B cell (primary cell): ENCODE data around the gene TRMO. TPM values are rescaled to one million over a fixed set of nuclear protein-coding genes. Genes with fewer than 3 reads are reported as not detected.

ENCODE experiments used
- ATAC-seq: fragments of 200-7000 bp; cut with Tn5 transposase; one replicate; pipeline ENCODE4 v1.10.0; 2021; ENCODE audit warnings: low read depth, mild to moderate bottlenecking, moderate number of reproducible peaks, moderate library complexity
- CTCF ChIA-PET: fragments of 350-600 bp; sonication (Branson Sonifier 250); formaldehyde crosslinking; loops from one replicate; lab custom pipeline; 2021; ENCODE audit warnings: antibody characterized with exemption, inconsistent platforms; lab: Charles Lee
- POLR2A ChIA-PET: fragments of 350-600 bp; sonication (Branson Sonifier 250); formaldehyde crosslinking; loops from one replicate; lab custom pipeline; 2021; ENCODE audit warnings: antibody characterized with exemption; lab: Charles Lee
- DNase-seq: peaks from one replicate; pipeline ENCODE4 v3.0.0; 2013
- H2AFZ ChIP-seq: 2 replicates; pipeline ENCODE4 v1.6.1; 2012; ENCODE audit warnings: mild to moderate bottlenecking, low read depth, low read length; ENCODE audit not compliant: insufficient read depth, poor library complexity, severe bottlenecking
- H3K27ac ChIP-seq, 2 donors: 1 replicate in 1 of 2; 2 replicates in 1 of 2; pipeline ENCODE4 v1.5.1; 2012 to 2013; ENCODE audit warnings: low read length in 2 of 2, mild to moderate bottlenecking in 2 of 2, moderate library complexity in 1 of 2
- H3K27me3 ChIP-seq, 4 experiments: fragments of 200-600 bp in 1 of 4; sonication (generic) in 1 of 4; replicated peaks in 1 of 4; 1 replicate in 2 of 4; 2 replicates in 2 of 4; pipeline versions ENCODE4 v1.6.1 to v1.7.0; 2013 to 2016; ENCODE audit warnings: low read length in 3 of 4, mild to moderate bottlenecking in 2 of 4, mixed read lengths in 1 of 4, moderate library complexity in 1 of 4; ENCODE audit not compliant: insufficient read depth in 4 of 4, control insufficient read depth in 3 of 4; ENCODE audit errors: control extremely low read depth in 1 of 4
- H3K36me3 ChIP-seq, 2 experiments: replicated peaks in 1 of 2; 1 replicate in 1 of 2; 2 replicates in 1 of 2; pipeline versions ENCODE4 v1.6.1 to v1.7.1; 2013; ENCODE audit warnings: low read length in 1 of 2; ENCODE audit not compliant: insufficient read depth in 2 of 2, control insufficient read depth in 1 of 2; ENCODE audit errors: control extremely low read depth in 1 of 2, extremely low read depth in 1 of 2
- H3K4me1 ChIP-seq, 2 donors: fragments of 200-600 bp in 1 of 2; sonication (generic) in 1 of 2; 1 replicate in 1 of 2; 2 replicates in 1 of 2; pipeline versions ENCODE4 v1.5.1 to v1.6.1; 2013 to 2017; ENCODE audit warnings: low read length in 2 of 2; ENCODE audit not compliant: control insufficient read depth in 2 of 2, insufficient read depth in 2 of 2
- H3K4me2 ChIP-seq: replicated peaks from 2 replicates; pipeline ENCODE3; 2012; ENCODE audit warnings: mild to moderate bottlenecking, low read depth, low read length; ENCODE audit not compliant: poor library complexity, severe bottlenecking
- H3K4me3 ChIP-seq, 5 experiments: fragments of 200-600 bp in 1 of 5; sonication (generic) in 1 of 5; 1 replicate in 3 of 5; 2 replicates in 2 of 5; pipeline versions ENCODE4 v1.5.1 to v1.7.0; 2011 to 2016; ENCODE audit warnings: low read length in 4 of 5, mild to moderate bottlenecking in 4 of 5, low read depth in 2 of 5, control low read depth in 1 of 5, moderate library complexity in 1 of 5; ENCODE audit not compliant: insufficient read depth in 1 of 5; ENCODE audit errors: control extremely low read depth in 1 of 5, extremely low read depth in 1 of 5
- H3K79me2 ChIP-seq: fragments of 200-600 bp; sonication (generic); one replicate; pipeline ENCODE4 v1.6.0; 2016; ENCODE audit warnings: low read length; ENCODE audit not compliant: control insufficient read depth, insufficient read depth
- H3K9ac ChIP-seq: fragments of 200-600 bp; sonication (generic); 2 replicates; pipeline ENCODE4 v1.6.1; 2017; ENCODE audit warnings: mild to moderate bottlenecking, low read length, moderate library complexity
- H3K9me3 ChIP-seq, 3 donors: one replicate each; pipeline versions ENCODE4 v1.6.1 to v1.7.1; 2013; ENCODE audit warnings: low read length in 2 of 3; ENCODE audit not compliant: control insufficient read depth in 2 of 3, insufficient read depth in 1 of 3; ENCODE audit errors: control extremely low read depth in 1 of 3
- H4K20me1 ChIP-seq: 2 replicates; pipeline ENCODE4 v1.6.0; 2012; ENCODE audit warnings: mild to moderate bottlenecking, low read length; ENCODE audit not compliant: insufficient read depth, control insufficient read depth, poor library complexity, severe bottlenecking
- H3K27ac Mint-ChIP-seq: one replicate; pipeline ENCODE4 v1.8.0; 2021; ENCODE audit warnings: mixed read lengths
- H3K27me3 Mint-ChIP-seq: one replicate; pipeline ENCODE4 v1.8.0; 2021; ENCODE audit warnings: mixed read lengths
- H3K4me1 Mint-ChIP-seq: one replicate; pipeline ENCODE4 v1.8.0; 2021; ENCODE audit warnings: mixed read lengths
- H3K4me3 Mint-ChIP-seq: one replicate; pipeline ENCODE4 v1.8.0; 2021; ENCODE audit warnings: mixed read lengths
- H3K9me3 Mint-ChIP-seq: one replicate; pipeline ENCODE4 v1.8.0; 2022; ENCODE audit warnings: mixed read lengths; ENCODE audit not compliant: insufficient read depth
- CTCF ChIP-seq: fragments of 200-600 bp; IDR thresholded peaks from one replicate; pipeline ENCODE4 v1.8.0; 2022; ENCODE audit warnings: antibody characterized with exemption, mild to moderate bottlenecking
- EZH2 ChIP-seq: IDR thresholded peaks from 2 replicates; pipeline ENCODE4 v1.6.1; 2012; ENCODE audit warnings: borderline replicate concordance, low read depth, mild to moderate bottlenecking, moderate library complexity, low read length; ENCODE audit not compliant: insufficient read depth, poor library complexity, severe bottlenecking
- WGBS: methylation state at CpG from one replicate; pipeline ENCODE4 v1.1.5; 2013; ENCODE audit warnings: missing lambda C conversion rate; ENCODE audit not compliant: insufficient coverage; 5-methylcytosine and 5-hydroxymethylcytosine counted together
- intact Hi-C: fragments of 100-400 bp; cut with micrococcal nuclease; formaldehyde crosslinking; loops from one replicate; pipeline ENCODE4 v1.10.0; 2022
- polyA plus RNA-seq: library from polyadenylated mRNA; depleted of rRNA; stranded (reverse); fragments of >200 nt; gene quantifications from 2 replicates; pipeline ENCODE4 v1.2.3, GENCODE V29; 2012
- total RNA-seq, 2 donors: library from RNA; stranded (reverse); fragments of 120-200 nt in 1 of 2; gene quantifications; 1 replicate in 1 of 2; 2 replicates in 1 of 2; pipeline versions ENCODE4 v1.2.3 to v1.2.4, GENCODE V29; 2013 to 2022

Gene TRMO
- total and polyA plus RNA-seq, 2 donors (not counting 1 experiment from before 2014, with no cell fraction given), result 16.9 to 42.3 TPM

GRCh38 chr9:97863314-97863713, 59.0 kb downstream of the TRMO start:
- WGBS, result 78% methylated on average over 4 of the region's 7 CpGs
- Histone ChIP-seq H3K27me3 (peaks cover 0 to 41% (median 31%) of the 10 kb centered on the region in 4 experiments), H3K4me2 (no peak overlapping the region), H3K79me2 (no peaks in the 10 kb centered on the region), H3K9me3 (peaks cover 9 to 20% (median 14%) of the 10 kb centered on the region in 3 donors), H3K9ac (no peak overlapping the region), H3K27ac (no peak overlapping the region), H3K36me3 (no peaks in the 10 kb centered on the region), H3K4me3 (no peak overlapping the region), H4K20me1 (no peaks in the 10 kb centered on the region), H3K4me1 (peaks cover 4 to 5% of the 10 kb centered on the region in 2 donors), H2AFZ (no peak overlapping the region)
- ATAC-seq (no peak), DNase-seq (no peak)
- Mint-ChIP-seq H3K27me3 (peaks cover 57% of the 10 kb centered on the region), H3K27ac (no peak overlapping the region), H3K4me1 (peaks cover 9% of the 10 kb centered on the region), H3K4me3 (no peak overlapping the region), H3K9me3 (peaks cover 7% of the 10 kb centered on the region)
- ChIA-PET POLR2A (no interaction called here), CTCF (no interaction called here)
- no peak for TF ChIP-seq EZH2
- TF ChIP-seq CTCF, result no peak
- intact Hi-C loops, result no loop called here

- H3K4me2 ChIP-seq, result no peak overlapping the region
- POLR2A ChIA-PET, result no interaction called here
- TF ChIP-seq EZH2 (no peak), CTCF (no peak)
- DNase-seq, result no peak
- peaks cover 0 to 63% (median 52%) of the 10 kb centered on the region in 4 experiments for H3K27me3 ChIP-seq
- WGBS, result 81% methylated on average over 3 of the region's 5 CpGs
- Mint-ChIP-seq H3K9me3 (peaks cover 7% of the 10 kb centered on the region), H3K4me1 (peaks cover 7% of the 10 kb centered on the region), H3K27me3 (peaks cover 74% of the 10 kb centered on the region), H3K4me3 (no peak overlapping the region), H3K27ac (no peak overlapping the region)
- H3K36me3 ChIP-seq, result no peaks in the 10 kb centered on the region
- no peaks in the 10 kb centered on the region for H4K20me1 ChIP-seq
- H3K79me2 ChIP-seq, result no peaks in the 10 kb centered on the region
- H3K4me1 ChIP-seq, result peaks cover 7 to 17% of the 10 kb centered on the region in 2 donors
- no peak overlapping the region for H3K4me3 ChIP-seq
- H3K27ac ChIP-seq, result no peak overlapping the region
- peaks cover 2 to 32% (median 7%) of the 10 kb centered on the region in 3 donors for H3K9me3 ChIP-seq
- intact Hi-C loops, result no loop called here
- H3K9ac ChIP-seq, result no peak overlapping the region
- H2AFZ ChIP-seq, result no peak overlapping the region
- CTCF ChIA-PET, result interaction anchor here (0.8 kb wide), 1 partner anchor 63 kb away, joined by 3 read pairs; no protein-coding TSS in a partner anchor
- no peak for ATAC-seq
Measured at GRCh38 chr9:97861148-97861475, 61.2 kb downstream of the TRMO start.
